Dedifferentiated amniotic fluid mesenchymal stem cell (primary cell): ENCODE data around the gene KHDRBS1.
"Not testable (repeated sequence)": the region's sequence is repeated elsewhere in the genome, so short reads cannot be mapped to it uniquely, and the experiment has no call there.

ENCODE experiments used
- DNase-seq: peaks from one replicate; pipeline ENCODE4 v3.0.0-alpha.2; 2016; ENCODE audit errors: extremely low spot score

The KHDRBS1 gene

DNA sequence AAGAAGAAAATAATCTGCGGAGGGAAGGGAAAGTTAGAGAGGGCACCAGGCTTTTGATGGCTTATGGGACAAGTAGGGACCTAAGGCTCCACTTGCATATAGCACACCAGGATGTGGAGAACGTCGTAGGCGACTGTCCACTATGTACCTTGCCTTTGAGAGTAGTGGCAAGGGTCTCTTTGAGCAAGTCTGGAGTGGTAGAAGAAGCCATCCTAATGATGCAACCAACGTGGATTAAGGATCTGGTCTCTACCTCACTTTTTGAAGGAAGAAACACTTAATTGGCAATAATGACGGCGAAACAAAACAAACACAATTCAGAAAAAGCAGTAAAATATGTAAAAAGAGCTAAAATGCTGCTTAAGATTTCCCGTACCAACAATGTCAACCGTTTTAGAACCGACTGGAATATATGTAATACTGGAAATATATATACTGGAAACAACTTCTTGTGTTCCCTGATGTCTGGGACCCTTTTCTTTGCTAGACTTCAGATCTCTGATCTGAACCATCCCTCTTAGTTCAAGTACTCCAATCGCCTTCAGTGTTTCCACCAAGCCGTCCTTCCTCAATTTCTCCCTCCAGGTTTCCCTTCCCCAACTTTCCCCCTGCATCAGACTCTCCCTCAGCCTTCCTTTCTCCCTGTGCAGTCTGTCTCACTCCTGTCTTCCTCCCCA is 821 bp upstream of the KHDRBS1 start:
- DNase-seq, result no peak

DNA sequence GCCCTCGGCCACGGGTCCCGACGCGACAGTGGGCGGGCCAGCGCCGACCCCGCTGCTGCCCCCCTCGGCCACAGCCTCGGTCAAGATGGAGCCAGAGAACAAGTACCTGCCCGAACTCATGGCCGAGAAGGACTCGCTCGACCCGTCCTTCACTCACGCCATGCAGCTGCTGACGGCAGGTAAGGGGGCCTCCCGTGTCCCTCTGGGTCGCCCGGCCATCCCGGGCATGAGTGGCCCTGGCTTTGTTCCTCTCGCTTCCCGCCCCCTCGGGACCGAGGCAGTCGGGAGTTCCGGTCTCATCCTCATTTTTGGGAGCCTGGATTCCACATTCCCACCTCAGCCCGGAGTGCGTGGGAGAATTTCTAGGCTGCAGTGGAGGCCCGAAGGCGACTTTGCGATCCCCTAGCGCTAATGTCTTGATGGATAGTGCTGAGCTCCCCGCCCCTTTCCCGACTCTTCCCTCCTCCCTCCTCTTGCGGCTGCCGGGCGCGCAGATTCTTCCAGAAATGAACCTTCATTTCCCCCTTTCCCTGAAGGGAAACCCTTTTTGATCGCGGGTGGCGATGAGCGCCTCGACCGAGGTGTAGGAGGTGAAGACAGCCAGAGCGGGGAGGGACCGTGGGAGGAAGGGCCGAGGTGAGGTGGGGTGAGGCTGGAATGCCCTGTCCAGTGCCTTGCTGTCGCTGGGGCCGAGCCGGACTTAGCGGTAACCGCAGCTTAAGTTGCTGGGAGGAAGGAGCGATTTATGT is 705 bp downstream of the KHDRBS1 start:
- peak; percentile 33 for DNase-seq

- DNase-seq, result no peak
Observed at GRCh38 chr1:32014948-32015273, 1.2 kb downstream of the KHDRBS1 start.

DNA sequence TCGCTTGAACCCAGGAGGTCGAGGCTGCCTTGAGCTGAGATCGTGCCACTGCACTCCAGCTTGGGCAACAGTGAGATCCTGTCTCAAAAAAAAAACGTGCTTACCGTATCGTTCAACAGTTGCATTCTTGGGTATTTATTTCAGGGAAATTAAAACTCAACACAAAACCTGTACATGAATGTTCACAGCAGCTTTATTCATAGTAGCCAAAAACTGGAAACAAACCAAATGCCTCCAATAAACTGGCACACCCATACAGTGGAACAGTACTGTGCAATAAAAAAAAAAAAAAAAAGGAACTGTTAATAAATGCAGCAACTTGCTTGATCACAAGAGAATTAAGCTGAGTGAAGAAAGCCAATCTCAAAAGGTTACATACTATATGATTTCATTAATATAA is 6.7 kb downstream of the KHDRBS1 start:
- DNase-seq, result no peak

DNA sequence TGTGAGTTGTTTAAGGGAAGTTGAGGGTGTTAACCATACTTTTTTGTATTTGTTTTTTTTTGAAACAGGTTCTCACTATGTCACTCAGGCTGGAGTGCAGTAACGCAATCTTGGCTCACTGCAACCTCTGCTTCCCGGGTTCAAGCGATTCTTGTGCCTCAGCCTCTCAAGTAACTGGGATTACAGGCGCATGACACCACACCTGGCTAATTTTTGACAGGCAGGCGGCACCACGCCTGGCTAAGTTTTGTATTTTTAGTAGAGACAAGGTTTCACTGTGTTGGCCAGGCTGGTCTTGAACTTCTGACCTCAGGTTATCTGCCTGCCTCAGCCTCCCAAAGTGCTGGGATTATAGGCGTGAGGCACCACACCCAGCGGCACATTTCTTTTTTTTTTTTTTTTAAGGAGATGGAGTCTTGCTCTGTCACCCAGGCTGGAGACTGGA is 7.9 kb downstream of the KHDRBS1 start:
- DNase-seq, result not testable (repeated sequence)

DNA sequence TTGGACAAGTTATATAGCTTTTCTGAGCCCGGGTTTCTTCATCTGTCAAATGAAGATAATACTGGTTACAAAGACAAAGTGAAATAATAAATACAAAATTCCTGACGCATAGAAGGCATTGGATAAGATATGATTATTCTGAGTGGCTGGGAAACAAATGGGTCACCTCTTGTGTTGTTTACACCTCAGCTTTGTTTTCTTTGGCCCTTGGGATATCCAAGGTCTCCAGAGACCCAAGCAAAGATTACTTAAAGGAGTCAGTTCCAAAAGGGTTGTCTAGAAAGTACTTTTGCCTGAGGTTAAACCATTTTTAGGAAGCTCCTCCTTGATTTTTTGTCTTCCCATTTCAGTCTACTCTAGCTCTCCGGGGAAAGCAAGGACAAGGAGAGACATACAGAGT is 9.7 kb downstream of the KHDRBS1 start:
- no peak for DNase-seq

DNA sequence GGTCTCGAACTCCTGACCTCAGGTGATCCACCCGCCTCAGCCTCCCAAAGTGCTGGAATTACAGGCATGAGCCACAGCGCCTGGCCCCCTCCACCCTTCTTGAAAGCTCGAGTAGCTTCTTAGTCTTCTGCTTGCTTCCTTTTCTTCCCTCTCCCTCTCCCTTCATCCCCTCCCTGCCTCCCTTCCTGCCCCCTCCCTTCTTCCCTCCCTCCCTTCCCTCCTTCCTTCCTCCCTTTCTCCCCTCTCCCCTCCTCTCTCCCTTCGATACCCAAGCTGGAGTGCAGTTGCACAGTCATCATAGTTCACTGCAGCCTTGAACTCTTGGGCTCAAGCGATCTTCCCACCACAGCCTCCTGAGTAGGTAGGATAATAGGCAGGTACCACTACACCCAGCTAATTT is 11.8 kb downstream of the KHDRBS1 start:
- DNase-seq, result no peak

- DNase-seq, result no peak
Observed at GRCh38 chr1:32028746-32029145, 15.1 kb downstream of the KHDRBS1 start.

DNA sequence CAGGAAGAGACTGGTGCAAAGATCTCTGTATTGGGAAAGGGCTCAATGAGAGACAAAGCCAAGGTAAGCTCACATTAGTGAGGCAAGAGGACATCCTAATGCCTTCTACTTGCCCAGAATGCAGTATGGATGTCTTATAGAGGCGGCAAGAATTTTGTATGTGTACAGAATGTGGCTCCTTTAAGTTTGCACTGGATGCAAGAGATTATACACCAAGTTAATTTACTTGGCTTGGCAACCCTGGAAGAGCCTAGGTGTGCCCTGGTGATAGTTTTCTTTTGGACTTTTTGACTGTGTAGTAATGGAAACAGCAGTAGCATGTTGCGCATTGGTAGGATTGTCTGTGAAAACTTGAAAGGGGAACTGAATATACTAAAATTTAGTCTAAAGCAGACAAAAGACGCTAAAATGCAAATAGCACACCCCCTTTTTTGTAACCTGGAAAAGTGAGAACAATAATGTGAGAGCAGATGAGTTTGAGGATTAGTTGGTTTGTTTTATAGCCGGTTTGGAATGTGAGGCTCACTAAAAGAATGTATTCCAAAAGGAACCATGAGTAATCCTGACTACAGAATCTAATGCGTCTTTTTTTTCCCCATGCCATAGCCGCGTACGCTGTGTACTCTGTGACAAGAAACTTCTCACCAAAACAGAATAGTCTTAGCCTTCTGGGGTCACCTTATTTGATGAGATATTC is 18.1 kb downstream of the KHDRBS1 start:
- DNase-seq, result peak; percentile 69

GRCh38 chr1:32032275-32032615 is 18.6 kb downstream of the KHDRBS1 start:
- DNase-seq, result no peak

GRCh38 chr1:32035119-32035518 is 21.5 kb downstream of the KHDRBS1 start:
- no peak for DNase-seq

DNA sequence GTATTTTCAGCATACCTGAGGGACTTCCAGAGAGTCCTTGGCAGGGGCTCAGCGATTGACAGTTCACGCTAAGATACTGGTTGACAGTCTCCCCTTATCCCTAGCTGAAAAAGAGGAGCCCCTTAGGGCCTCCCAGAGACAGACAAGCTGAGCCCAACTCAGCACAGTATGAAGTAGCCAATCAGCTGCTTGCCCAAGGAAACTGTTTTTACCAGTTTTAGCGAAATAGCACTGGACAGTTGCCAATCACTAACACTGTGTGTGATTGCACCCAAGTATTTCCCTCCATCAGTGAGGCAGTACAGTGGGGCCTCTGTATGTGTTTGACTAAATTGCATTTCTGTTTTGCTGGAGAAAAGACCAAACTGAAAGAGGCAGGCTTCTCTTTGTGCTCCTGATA is 27.0 kb downstream of the KHDRBS1 start:
- DNase-seq, result no peak

DNA sequence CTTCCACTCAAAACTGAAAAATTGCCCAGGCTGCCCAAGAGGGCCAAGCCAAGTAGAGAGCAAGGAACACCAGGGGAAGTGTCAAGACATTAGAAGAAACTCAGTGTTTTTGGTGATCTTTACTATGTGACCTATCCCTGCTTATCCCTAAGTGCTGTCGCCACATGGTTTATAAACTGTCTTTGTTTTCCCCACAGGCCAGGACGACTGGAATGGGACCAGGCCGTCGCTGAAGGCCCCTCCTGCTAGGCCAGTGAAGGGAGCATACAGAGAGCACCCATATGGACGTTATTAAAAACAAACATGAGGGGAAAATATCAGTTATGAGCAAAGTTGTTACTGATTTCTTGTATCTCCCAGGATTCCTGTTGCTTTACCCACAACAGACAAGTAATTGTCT is 28.7 kb downstream of the KHDRBS1 start:
- no peak for DNase-seq

DNA sequence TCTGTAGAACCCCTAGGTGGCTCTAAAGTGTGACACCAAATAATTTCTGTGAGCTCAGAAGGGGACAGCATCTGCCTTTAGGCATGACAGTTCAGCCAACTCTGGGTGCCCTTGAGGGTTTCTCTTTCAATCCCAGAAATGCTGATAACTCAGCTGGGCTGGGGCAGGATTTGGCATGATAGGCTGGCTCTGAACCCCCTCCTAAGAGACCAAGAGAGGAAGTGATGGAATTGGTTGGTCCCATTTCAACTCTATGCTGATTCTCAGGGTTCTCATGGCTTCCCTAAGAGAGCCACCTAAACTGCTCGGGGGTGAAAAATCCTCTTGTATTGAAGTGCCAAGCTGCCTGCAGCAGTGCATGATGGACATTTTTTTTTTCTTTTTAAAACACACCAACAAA is 30.6 kb downstream of the KHDRBS1 start:
- DNase-seq, result no peak

DNA sequence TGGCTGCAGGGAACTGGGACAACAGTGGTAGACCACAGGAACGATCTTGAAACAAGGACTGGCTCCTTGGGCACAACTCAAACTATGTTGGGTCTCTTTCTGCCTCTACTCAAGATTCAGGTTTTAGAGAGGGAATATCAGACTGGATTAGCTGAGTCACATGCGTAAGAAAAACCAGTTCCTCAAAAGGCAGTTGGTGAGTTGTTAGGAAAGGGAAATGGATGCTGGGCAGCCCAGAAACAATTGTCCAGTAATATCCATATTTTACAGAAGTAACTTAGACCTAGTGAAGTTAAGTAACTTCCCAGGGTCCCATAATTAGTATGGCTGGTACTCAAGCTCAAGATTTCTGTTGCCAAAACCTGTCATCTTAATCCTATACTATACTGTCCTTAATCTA is 32.1 kb downstream of the KHDRBS1 start:
- DNase-seq, result no peak

- DNase-seq, result peak; percentile 32
Observed at GRCh38 chr1:32047701-32048100, 34.0 kb downstream of the KHDRBS1 start.

DNA sequence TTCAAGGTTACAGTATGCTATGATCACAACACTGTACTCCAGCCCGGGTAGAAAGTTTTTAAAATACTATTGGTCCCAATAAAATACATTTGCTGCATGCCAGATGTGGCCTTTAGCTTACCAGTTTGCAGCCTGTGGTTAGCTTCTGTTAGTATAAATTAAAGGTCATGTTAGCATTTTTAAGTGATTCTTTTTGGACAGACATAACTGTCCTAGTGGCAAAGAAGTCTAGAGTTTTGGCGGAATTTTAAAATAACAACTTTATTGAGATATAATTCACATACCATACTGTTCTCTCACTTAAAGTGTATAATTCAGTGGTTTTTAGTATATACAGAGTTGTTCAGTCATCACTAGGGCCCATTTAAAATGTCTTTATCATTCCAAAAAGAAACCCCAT is 34.8 kb downstream of the KHDRBS1 start:
- DNase-seq, result no peak

DNA sequence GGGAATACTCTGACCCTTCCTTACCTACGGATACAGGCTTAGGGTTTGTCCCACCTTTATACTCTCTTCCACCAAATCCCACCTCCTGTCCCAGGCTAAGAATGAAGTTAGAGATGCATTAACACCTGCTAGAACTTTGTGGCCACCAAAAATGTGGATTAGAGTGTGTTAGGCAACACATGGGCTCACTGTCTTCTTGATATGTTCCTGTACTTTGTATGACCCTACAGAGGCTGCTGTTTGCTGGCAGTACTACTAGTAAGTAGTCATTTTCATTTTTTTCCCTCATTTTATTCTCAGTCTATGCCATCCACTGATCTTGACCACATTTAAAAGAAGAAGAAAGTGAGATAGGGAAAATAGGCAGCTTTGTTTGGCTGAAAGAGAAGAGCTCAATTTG is 38.0 kb downstream of the KHDRBS1 start:
- DNase-seq, result no peak

- DNase-seq, result no peak
Observed at GRCh38 chr1:32052887-32053286, 39.2 kb downstream of the KHDRBS1 start.

GRCh38 chr1:32055416-32055815 is 41.7 kb downstream of the KHDRBS1 start:
- DNase-seq, result no peak

GRCh38 chr1:32056598-32056997 is 42.9 kb downstream of the KHDRBS1 start:
- DNase-seq, result no peak

- DNase-seq, result no peak
Observed at GRCh38 chr1:32060914-32061313, 47.2 kb downstream of the KHDRBS1 start.

DNA sequence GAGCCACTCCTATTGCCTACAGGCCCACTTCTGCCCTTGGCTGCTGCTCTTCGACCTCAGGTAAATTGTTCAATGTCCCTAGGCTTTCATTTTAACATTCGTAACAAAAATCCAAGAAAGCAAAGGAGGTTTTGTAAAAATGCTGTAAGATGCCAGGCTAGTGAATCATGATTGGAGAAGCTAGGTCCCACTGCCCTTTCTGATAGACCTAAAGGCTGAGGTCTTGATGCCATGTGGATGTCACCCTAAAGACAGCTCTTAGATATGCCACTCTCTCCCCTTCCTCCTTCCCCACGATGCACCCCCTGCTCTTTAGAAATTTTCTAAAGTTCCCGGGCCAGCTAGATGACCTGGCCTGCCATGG is 49.2 kb downstream of the KHDRBS1 start:
- DNase-seq, result no peak
